HG03521 (cell line): ENCODE data around the gene RIMBP2.

Source experiments
- ATAC-seq: cut with Tn5 transposase; IDR thresholded peaks from one replicate; pipeline ENCODE4 v1.9.1; 2021; ENCODE audit warnings: mild to moderate bottlenecking, moderate library complexity; ENCODE audit not compliant: unreplicated experiment

RIMBP2 gene

GRCh38 chr12:130491421-130492357 is 224.4 kb downstream of the RIMBP2 start:
- no peak for ATAC-seq

GRCh38 chr12:130490674-130491073 is 225.4 kb downstream of the RIMBP2 start:
- no peak for ATAC-seq

GRCh38 chr12:130489293-130489692 is 226.8 kb downstream of the RIMBP2 start:
- ATAC-seq = no peak

GRCh38 chr12:130488358-130488710 is 227.8 kb downstream of the RIMBP2 start:
- no peak for ATAC-seq

GRCh38 chr12:130487636-130488357 is 228.3 kb downstream of the RIMBP2 start:
- ATAC-seq = no peak

- ATAC-seq = no peak
Observed at GRCh38 chr12:130486891-130487416, 229.1 kb downstream of the RIMBP2 start.

GRCh38 chr12:130486146-130486435 is 230.0 kb downstream of the RIMBP2 start:
- no peak for ATAC-seq

GRCh38 chr12:130485291-130486145 is 230.6 kb downstream of the RIMBP2 start:
- no peak for ATAC-seq

- no peak for ATAC-seq
Observed at GRCh38 chr12:130484221-130484620, 231.9 kb downstream of the RIMBP2 start.

GRCh38 chr12:130483616-130484180 is 232.4 kb downstream of the RIMBP2 start:
- ATAC-seq = no peak

- ATAC-seq = no peak
Observed at GRCh38 chr12:130482448-130482847, 233.7 kb downstream of the RIMBP2 start.

- ATAC-seq = no peak
Observed at GRCh38 chr12:130481392-130481879, 234.7 kb downstream of the RIMBP2 start.

GRCh38 chr12:130480887-130481286 is 235.2 kb downstream of the RIMBP2 start:
- ATAC-seq = no peak

GRCh38 chr12:130480231-130480630 is 235.9 kb downstream of the RIMBP2 start:
- no peak for ATAC-seq

GRCh38 chr12:130479401-130480125 is 236.5 kb downstream of the RIMBP2 start:
- no peak for ATAC-seq

- no peak for ATAC-seq
Observed at GRCh38 chr12:130478786-130479185, 237.3 kb downstream of the RIMBP2 start.

- no peak for ATAC-seq
Observed at GRCh38 chr12:130477701-130478100, 238.4 kb downstream of the RIMBP2 start.

GRCh38 chr12:130477266-130477665 is 238.8 kb downstream of the RIMBP2 start:
- no peak for ATAC-seq

- ATAC-seq = no peak
Observed at GRCh38 chr12:130476451-130477135, 239.5 kb downstream of the RIMBP2 start.
